Ovary (tissue), 3 donors: ENCODE results near the gene FGF5.

Experiments
- CTCF ChIP-seq, 3 donors: fragments of 450-650 bp in 2 of 3; fragments of 200-600 bp in 1 of 3; IDR thresholded peaks; one replicate each; pipeline versions ENCODE4 v1.5.1 to v1.8.0; 2016 to 2022; ENCODE audit warnings: antibody characterized with exemption in 3 of 3, mild to moderate bottlenecking in 1 of 3
- POLR2A ChIP-seq: fragments of 450-650 bp; IDR thresholded peaks from one replicate; pipeline ENCODE4 v1.6.1; 2017; ENCODE audit warnings: antibody characterized with exemption, mild to moderate bottlenecking, moderate library complexity
- donor health status: DM: no; HTN: no; CAD: no.

DNA sequence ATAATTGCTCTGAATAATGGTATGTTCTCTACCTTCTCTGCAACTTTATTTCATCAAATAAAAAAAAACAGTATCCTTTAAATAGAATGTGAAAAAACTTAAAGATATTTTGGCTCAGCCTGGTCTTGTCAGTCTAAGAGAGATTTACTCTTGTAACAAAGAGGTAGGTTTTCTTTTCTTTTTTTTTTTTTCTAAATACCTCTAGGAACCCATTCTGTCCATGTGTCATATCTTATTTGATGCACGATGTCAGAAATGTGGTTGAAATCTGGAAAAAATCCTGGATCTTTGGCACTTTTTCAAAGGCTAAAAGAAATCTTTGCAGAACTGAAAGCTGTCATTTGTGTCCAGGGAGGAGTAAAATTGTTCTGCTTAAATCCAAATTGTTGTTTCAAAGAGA is 17.3 kb upstream of the FGF5 start:
- TF ChIP-seq CTCF (IDR thresholded peaks at IDR 0.05) (no peak), POLR2A (no peak)
